Hippocampal formation (tissue), 2 donors: ENCODE data around the gene IL13.

Source experiments
- DNase-seq, 2 donors: peaks; one replicate each; lab custom pipeline; 2025; lab: John Stamatoyannopoulos, UW

IL13 gene

DNA sequence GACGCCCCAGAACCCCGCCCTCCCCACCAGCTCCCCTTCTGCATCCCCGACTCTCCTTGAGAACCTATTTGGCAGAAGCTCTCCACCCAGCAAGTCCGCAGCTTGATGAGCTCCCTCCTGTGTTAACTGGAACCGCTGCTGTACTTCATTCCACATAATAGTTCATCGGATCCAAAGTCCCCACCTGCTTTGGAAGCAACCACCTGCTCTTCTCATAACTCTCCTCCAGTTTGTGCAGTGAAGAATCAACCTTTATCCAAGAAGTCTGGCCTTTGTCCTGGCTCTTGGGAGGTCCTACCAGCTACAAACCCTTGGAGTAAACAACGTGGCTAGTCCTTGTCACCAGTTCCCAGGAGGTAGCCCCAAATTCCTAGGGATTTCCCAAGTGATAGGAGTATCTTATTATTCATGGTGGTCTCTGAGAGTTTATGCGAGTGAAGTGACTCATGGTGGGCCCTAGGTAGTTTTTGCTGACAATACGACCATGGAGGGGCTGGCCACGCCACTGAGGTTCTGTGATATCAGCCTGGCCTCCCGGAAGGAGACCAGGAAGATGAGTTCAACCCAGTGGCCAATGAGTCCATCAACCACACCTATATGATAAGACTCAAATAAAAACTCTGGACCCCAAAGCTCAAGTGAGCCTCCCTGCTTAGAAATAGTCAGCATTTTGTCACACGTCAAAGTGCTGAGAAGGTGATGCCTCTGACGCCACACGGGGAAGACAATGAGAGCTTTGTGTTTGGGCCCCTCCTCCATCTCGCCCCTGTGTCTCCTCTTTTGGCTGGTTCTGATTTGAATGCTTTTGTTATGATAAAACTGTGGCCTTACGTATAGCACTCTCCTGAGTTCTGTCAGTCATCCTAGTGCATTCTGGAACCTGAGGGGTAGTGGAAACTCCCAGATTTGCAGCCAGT lies 12.3 kb downstream of the IL13 start:
- DNase-seq = no peak

DNA sequence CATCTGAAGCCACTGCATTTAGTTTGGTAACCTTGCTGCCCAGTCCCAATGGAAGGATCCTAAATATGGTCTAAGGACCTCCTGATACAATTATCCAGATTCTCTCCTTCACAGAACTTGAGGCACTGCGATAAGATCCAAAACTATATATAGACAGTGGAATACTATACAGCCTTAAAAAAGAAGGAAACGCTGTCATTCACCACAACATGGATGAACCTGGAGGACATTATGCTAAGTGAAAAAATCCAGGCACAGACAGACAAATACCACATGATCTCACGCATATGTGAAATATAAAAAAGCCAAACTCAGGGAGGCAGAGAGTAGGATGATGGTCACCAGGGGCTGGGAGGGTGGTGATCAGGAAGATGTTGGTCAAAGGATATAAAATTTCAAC lies 13.0 kb downstream of the IL13 start:
- DNase-seq = no peak

DNA sequence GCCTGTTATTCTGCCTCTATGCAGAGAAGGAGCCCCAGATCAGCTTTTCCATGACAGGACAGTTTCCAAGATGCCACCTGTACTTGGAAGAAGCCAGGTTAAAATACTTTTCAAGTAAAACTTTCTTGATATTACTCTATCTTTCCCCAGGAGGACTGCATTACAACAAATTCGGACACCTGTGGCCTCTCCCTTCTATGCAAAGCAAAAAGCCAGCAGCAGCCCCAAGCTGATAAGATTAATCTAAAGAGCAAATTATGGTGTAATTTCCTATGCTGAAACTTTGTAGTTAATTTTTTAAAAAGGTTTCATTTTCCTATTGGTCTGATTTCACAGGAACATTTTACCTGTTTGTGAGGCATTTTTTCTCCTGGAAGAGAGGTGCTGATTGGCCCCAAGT lies 15.5 kb downstream of the IL13 start:
- DNase-seq = no peak

DNA sequence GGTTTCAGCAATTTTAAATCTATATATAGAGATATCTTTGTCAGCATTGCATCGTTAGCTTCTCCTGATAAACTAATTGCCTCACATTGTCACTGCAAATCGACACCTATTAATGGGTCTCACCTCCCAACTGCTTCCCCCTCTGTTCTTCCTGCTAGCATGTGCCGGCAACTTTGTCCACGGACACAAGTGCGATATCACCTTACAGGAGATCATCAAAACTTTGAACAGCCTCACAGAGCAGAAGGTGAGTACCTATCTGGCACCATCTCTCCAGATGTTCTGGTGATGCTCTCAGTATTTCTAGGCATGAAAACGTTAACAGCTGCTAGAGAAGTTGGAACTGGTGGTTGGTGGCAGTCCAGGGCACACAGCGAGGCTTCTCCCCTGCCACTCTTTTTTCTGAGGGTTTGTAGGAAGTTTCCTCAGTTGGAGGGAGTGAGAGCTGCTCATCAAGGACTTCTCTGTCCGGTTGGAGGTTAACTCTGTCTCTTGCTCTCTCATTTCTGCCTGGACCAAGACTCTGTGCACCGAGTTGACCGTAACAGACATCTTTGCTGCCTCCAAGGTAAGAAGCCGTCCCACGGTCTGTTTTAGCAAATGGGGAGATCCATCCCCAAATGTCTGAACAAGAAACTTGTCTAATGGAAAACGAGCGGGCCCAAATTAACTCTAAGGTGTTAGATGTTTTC lies 16.1 kb downstream of the IL13 start, which contains the start of gene IL4:
Gene IL4, plus strand, starts transcription at position 51 of the 692 bp plus-strand sequence. Its CDS starts 62 bp downstream, at position 113.
- no peak for DNase-seq

DNA sequence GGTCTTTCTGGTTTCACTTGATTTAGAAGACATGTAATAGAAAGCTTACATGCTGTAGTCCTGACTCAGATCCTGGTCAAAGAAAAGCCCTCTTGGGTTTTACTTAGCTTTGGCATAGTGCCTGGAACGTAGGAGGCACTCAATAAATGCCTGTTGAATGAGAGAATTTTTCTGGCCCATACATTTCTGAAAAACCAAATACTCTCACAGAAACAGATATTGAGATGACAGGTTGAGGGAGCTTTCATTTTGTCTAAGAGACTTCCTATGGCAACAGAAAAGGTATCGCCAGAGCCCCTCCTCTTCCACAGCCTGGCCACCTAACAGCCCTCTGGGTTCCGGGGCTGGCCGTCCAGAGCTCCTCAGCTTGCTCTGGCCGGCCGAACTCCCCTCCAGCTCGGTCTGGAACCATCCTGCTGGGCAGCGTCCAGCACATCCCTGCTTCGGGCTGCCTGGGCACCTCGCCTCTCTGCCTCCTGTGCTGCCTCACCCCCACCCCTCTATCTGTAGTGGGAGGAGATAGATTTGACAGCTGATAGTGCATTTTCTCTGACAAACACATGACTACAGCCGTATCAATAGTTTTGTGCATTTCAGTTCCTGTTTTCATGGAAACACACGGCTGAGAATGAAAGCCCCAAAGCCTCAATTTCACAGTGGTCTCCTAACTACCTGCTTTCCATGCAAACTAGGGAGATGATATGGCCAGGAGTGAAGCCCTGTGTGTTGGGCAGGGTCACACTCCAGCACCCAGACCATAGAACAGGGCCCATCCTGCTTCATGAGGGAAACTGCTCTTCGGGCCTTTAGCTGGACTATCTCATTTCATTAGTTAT lies 16.9 kb downstream of the IL13 start:
- DNase-seq = no peak

DNA sequence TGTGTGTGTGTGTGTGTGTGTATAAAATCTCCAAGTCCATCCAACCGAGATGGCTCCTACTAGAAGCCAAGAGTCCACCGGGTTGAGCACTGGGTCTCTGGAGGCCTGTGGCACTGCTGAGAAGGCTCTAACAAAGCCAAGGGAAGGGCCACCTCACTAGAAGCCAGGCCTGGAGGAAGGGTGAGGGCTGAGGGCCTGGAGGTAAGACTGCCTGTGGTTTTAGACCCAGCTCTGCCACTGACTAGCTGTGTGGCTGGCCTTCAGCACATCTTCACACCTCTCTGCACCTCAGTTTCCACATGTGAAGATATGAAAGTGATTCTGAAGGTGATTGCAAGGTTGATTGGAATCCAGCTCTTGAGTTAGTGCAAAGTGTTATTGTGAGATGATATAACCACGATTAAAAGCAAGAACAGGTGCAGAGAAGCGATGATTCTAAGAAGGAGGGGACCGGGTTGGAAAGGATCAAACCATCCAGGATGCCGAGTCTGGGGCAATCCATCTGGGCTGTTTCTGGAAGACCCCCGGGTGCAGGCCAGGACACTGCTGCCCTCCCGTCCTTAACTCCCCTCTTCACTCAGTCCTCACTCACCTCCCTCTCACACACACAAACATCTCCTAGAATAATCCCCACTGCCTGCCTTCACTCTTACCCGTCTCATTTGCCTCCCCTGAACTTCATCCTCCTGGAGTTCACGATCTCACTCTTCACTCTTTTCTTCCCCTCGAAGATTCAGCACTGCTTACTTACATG lies 18.1 kb downstream of the IL13 start:
- DNase-seq = no peak

DNA sequence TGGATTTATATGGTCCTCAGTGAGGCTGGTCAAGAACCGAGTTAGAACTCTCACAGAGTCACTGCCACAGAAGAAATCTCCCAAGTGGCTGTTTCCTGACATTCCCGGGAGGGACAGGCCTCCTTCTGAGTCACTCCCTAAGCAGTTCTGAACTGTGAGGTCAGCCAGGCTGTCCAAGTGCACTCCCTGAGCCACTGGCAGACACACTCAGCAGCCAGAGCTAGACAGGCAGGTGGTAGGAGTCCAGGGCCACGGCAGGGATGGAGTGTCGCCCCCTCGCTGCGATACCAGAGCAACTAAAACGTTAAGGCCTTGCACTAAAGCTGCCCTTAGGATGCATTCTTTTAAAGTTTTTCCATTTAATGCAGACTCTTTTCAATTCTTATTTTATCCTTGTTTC lies 19.2 kb downstream of the IL13 start:
- DNase-seq = no peak

DNA sequence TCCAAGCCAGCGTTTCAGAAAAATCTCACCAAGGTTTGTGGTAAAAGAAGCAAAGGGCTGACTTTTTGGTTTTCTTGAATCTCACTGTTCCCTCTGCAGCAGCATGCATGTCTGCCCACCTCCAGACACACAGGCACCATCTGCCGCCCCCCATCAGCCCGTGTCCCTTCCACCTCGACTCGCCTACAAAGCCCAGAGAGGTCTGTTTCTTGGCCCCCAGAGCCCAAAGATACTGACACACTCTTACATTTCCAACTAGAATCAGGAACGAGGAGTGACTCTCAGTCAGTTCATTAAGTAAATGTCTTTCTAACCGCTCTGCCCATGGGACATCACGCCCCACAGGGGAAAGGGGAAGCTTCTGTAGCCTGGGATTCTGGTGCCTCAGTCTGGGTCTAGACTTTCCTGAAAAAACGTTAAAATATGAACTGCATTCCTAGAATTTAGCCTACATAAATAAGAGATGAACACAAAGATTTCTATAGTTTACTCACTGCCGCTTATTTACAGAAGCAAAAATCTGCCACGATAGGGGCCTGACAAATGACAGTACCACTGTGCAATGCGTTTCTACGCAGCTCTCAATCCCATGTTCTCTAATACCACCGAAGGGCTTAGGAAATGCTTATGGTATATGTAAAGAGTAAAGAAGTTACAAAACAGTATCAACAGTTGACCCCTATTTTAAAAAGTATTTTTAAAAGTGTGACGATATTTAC lies 19.9 kb downstream of the IL13 start:
- no peak for DNase-seq

DNA sequence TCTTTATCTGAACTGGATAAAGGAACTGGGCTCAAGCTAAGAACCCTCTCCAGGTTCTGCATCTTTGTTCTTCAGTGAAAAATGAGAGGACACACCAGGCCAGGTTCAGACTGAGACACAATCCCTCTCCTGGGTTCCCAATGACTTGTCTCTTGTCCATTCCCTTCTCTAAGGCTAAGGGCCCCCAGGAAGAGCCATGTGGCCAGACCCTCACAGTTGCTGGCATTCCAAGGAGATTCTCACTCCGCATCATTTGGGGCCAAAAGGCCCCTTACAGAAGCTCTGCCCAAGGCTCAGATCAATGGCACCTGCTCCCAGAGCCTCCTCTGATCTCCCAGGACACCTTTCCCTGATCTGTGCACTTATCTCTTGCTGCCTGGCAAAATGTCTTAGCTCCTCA lies 20.8 kb downstream of the IL13 start:
- DNase-seq = no peak

DNA sequence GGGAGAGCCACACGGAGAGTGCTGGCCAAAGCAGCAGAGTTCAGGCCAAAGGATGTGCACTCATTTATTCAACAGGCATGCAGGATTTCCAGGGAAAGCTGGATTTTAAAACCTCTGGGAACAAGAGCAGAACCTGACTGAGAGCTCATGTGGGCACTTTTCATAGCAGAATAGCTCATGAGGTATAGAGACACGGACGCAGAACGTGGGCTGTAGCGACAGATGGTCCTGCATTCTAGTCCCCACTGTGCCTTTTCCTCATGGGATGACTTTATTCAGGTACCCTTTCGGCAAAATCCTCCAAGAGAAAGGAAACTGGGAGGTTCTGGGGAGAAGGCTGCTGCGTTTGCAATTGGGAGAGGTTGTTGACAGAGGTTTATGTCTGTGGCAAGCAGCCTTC lies 21.2 kb downstream of the IL13 start:
- no peak for DNase-seq

DNA sequence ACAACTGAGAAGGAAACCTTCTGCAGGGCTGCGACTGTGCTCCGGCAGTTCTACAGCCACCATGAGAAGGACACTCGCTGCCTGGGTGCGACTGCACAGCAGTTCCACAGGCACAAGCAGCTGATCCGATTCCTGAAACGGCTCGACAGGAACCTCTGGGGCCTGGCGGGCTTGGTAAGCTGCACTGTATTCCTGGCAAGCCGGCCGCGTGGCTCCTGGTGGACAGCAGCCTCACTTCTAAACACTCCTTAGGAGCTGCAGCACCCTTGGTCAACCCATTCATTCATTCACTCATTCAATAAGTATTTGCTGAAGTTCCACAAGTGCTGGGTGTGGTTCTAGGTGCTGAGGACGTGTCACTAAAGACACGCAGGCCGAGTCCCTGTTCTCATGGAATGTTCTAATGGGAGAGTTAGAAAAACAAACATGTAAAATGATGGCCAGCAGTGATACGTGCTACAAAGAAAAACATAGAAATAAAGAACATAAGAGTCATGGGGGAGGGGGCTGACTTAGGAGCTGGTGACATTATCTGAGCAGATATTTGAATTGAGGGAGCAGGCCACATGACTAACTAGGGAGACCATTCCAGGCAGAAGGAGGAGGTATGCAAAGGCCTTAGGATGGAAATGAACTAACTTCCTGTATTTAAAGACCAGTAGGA lies 21.9 kb downstream of the IL13 start:
- no peak for DNase-seq

DNA sequence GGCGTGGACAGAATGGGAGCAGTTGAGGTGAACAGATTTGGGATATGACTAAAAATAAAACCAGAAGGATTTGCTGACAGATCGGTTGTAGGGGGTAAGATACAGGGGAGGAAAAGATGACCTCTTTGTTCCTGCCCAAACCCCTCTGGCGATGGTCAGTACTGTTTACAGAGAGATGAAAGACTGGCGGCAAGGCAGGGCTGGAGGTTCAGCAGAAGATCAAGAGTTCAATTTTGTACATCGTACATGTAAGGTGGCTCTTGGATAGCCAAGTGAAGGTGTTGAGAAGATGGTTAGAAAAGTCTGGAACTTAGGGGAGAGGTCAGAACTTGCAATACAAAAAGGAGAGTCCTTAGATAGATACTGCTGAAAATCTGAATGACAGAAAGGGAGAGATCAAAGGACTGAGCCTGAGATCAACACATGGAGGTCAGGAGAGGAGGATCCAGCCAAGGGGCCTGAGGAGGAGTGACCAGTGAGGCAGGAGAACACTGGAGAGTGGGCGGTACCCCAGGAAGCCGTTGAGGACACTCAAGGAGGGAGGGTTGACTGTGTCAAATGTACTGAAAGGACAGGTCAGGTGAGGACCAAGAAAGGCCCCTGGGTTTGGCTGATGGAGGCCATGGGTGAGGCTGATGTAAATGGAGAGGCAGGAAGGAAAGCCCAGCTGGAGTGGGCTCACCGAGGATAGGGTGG lies 23.0 kb downstream of the IL13 start:
- no peak for DNase-seq

DNA sequence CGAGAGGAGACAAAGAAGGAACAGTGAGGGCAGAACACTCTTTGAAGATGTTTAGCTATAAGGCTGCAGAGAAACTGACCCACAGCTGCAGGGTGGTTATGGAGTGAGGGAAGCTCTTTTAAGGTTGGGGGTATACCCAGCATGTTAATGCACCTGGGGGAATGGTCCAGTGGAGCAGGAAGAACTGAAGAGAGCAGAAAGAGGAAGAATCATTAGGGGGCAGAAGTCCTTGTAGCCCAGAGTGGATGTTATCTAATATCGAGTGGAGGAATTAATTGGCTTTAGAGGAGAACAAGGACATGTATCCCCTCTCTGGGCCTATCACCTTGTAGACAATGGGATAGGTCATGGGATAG lies 23.5 kb downstream of the IL13 start:
- no peak for DNase-seq

DNA sequence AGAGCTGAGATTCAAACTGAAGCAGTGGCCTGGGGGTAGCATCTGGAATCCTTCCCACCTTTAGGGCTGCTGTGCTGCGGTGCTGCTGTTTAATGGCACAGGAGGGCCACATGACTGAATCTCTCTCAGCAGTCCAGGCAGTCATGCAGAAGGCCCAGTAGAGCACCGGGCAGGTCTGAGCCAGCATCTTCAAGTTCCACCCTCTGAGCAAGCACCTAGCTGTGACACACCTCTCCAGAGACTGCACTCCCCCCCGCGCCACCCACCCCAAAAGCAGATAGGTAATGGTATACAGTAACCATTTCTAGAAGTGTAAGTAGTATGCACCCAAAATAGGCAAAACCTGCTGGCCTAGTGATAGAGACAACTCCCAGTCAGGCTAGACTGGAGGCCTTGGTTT lies 24.0 kb downstream of the IL13 start:
- no peak for DNase-seq

DNA sequence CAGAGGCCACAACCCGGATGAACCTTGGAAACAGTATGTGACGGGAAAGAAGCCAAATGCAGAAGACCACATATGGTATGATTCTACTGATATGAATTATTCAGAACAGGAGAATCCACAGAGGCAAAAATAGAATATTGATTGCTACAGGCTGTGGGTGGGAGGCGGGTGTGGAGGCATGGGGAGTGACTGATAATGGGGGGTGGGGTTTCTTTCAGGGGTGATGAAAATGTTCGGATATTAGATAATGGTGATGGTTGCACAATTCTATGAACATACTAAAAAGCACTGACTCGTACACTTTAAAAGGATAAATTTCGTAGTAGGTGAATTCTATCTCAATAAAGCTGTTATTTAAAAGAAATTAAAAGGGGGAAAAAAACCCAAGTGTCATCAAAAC lies 26.5 kb downstream of the IL13 start:
- DNase-seq = no peak

DNA sequence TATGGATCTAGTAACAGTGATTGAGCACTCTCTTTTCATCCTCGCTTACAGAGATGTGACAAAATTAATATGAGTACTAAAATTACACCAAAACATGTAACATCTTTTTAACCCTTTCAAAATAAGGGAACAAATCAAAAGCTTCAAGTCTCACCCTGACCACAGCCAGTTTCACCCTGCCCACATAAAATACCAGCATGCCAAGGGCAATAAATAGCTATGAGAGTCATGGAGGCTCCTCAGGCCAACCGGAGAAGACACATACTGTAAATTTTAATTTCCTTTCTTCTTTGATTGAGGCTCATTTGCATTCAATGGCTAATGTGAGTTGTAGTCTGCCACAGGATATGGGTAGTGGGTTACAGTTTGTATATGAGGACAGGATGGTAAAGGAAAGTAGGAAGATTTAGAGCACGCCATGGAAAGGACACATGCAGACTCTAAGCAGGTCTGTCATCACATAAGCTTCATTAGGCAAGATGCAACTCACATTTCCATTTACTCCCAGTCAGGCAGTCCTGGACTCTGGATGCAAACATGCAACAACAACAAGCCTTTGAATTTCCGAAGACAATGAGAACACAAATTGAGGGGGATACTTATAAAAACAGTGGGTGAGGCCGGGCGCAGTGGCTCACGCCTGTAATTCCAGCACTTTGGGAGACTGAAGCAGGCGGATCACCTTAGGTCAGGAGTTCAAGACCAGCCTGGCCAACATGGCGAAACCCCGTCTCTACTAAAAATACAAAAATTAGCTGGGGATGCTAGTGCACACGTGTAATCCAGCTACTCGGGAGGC lies 27.1 kb downstream of the IL13 start:
- no peak for DNase-seq

DNA sequence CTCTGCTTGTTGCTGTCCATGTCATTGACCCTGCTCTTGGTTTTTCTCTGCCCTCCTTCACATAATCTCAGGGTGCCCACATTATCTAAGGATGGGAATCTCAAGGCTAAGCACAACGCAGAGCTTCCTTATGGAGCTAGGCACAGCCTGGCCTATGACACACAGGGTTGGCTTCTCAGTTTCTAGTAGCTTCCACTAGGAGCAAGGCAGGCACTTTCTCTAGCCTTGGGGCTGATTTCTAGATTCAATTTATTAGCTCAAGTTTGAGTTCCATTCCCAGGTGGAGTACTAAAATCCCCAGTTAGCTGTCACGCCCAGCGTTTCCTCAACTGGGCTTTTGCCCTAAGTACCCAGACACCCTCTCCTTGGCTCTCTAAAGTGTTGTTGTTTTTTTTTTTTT lies 28.2 kb downstream of the IL13 start:
- DNase-seq = no peak

DNA sequence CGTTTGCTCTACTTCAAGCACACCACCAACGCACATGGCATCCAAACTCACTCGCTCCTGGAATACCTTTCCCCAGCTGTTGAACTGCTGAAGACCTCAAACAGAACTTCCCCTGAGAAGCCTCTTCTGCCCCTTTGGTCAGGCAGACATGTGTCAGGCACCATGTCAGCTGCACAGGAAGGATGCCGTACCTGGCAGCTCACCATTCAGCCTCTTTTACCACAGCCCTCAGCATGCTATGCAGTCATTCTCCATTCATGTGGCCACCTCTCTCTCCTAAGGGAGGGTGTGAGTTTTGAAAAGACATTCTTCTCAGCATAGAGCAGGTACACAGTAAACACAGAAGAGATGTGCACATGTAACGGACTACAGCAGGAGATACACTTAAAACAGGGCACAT lies 30.0 kb downstream of the IL13 start:
- no peak for DNase-seq
